Measurements from ENCODE around the gene ELK1. TPM values are rescaled to one million over a fixed set of nuclear protein-coding genes. Genes with fewer than 3 reads are reported as not detected.
A peak's percentile ranks its signal among the peaks of the same experiment; 100 is the strongest.

Gene ELK1, protein sequence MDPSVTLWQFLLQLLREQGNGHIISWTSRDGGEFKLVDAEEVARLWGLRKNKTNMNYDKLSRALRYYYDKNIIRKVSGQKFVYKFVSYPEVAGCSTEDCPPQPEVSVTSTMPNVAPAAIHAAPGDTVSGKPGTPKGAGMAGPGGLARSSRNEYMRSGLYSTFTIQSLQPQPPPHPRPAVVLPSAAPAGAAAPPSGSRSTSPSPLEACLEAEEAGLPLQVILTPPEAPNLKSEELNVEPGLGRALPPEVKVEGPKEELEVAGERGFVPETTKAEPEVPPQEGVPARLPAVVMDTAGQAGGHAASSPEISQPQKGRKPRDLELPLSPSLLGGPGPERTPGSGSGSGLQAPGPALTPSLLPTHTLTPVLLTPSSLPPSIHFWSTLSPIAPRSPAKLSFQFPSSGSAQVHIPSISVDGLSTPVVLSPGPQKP
- 26.5 and 31.8 TPM in 2 replicates for total RNA-seq

DNA sequence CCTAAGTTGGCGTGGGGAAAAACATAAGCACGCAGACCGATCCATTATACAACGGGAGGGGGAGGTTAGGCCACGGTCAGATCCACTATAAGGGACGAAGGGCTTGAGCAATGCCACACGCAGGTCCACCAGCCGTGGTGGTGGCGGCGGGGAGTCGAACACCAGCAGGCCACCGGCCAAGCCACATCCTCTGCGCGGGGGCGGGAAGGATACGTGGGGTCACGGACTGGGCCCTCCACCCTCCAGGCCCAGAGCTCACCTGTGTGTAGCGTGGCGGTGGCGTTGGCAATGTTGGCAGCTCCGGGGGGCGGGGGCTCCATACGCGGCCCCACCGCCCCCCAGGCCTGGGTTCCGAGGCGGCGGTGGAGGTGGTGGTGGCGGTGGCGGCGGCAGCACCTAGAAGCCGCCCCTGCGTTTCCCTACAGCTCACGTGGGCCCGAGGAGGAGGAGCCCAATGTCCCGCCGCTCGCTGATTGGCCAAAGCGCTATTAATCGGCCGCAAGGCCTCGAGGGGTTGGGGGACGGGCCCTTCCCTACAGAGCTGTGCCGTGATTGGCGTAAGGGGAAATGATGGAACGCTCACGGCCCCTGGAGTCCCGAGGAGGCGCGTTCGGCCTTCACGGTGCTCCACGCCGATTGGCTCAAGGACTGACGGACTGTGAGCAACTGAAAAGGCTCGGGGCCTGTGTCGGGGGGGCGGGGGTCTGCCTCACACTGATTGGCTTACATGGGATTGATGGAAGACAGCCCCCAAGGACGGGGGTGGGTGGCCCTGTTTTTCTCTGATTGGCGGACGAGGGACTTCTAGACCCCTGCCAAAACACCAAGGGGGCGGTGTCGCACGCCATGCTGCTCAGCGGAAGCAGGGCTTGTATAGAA, at the start of gene ELK1:
Gene ELK1 (minus strand): TSS at position 400 of the 879 bp plus-strand sequence. CDS start 9,122 bp downstream, outside the sequence.
- H3K36me3 Mint-ChIP-seq (ENCODE audit: low read depth), result peaks cover 46% of the 10 kb centered on the region
- H3K27ac Mint-ChIP-seq, result peak within 1 kb of the TSS; percentile 87
- H3K9me3 Mint-ChIP-seq, result no peaks in the 10 kb centered on the region

DNA sequence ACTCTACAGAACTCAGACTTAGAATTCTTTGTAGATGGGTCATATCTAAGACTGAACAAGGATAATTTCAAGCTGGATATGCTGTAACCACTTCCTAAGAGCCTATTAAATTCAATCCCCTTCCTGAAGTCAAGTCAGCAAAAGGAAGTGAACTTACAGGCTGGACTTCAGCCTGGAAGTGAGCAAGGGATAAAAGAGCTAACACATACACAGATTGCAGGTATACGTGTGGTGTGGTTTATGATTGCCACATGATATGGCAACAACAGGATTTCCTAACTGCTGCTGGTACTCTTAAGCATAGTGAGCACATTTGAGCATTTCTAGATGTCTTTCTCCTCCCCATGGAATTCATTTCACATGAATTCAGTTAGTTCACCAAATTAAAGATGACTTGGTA, 46.8 kb upstream of the ELK1 start:
- Mint-ChIP-seq H3K27me3 (peaks cover 6% of the 10 kb centered on the region), H3K27ac (no peak overlapping the region), H3K9me3 (no peaks in the 10 kb centered on the region), H3K4me1 (no peaks in the 10 kb centered on the region), H3K4me3 (no peak overlapping the region), H3K36me3 (ENCODE audit: low read depth) (no peaks in the 10 kb centered on the region)
- ChIA-PET POLR2A (no interaction called here), CTCF (no interaction called here)
- intact Hi-C loops (cut with micrococcal nuclease), result no loop called here
- no peak for ATAC-seq (ENCODE audit: low read depth)
- DNase-seq, result no peak
- TF ChIP-seq, protein P1, sequence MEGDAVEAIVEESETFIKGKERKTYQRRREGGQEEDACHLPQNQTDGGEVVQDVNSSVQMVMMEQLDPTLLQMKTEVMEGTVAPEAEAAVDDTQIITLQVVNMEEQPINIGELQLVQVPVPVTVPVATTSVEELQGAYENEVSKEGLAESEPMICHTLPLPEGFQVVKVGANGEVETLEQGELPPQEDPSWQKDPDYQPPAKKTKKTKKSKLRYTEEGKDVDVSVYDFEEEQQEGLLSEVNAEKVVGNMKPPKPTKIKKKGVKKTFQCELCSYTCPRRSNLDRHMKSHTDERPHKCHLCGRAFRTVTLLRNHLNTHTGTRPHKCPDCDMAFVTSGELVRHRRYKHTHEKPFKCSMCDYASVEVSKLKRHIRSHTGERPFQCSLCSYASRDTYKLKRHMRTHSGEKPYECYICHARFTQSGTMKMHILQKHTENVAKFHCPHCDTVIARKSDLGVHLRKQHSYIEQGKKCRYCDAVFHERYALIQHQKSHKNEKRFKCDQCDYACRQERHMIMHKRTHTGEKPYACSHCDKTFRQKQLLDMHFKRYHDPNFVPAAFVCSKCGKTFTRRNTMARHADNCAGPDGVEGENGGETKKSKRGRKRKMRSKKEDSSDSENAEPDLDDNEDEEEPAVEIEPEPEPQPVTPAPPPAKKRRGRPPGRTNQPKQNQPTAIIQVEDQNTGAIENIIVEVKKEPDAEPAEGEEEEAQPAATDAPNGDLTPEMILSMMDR (IDR thresholded peaks at IDR 0.05), result no peak

More for the DNA sequence above, at the start of gene ELK1:
- DNase-seq (peak; percentile 76), ATAC-seq (ENCODE audit: low read depth) (peak; percentile 92)
- no peaks in the 10 kb centered on the region for H3K27me3 Mint-ChIP-seq
- peaks cover 29% of the 10 kb centered on the region for H3K4me1 Mint-ChIP-seq
- H3K4me3 Mint-ChIP-seq, result peak within 1 kb of the TSS; percentile 88
- ChIA-PET CTCF (no interaction called here), POLR2A (interaction anchor here (0.6 to 1.7 kb wide), 10 partner anchors 8 to 924 kb away, joined by 3 to 10 read pairs (median 4); partner anchors contain the start of genes RBM10 and RBM3)
- TF ChIP-seq, protein P1 (IDR thresholded peaks at IDR 0.05), result no peak
- intact Hi-C loops (cut with micrococcal nuclease), result loop anchor here (1.0 to 10.0 kb wide), 13 partner anchors 8 to 1544 kb away; partner anchors contain the start of genes ARAF, CDK16, FTSJ1 and NDUFB11

DNA sequence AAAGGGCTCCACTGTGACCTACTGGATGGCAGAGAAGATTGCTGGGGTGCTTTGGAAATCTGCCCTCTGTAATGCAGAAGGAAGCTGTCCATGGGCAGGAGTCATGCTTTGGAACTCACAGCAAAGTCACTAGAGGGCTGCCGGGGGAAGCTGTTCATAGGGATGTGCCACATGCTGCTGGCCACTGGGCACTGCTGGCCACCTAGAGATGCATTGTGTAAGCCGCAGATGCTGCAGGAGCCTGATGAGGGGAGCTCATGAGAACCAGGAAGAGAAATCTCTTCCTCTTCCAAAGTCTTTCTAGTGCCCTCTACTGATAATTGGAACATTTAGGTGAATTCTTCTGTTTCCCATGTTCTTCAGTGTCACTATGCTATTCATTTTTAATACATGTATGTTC, 39.8 kb upstream of the ELK1 start:
- no peak overlapping the region for H3K4me3 Mint-ChIP-seq
- intact Hi-C loops (cut with micrococcal nuclease), result no loop called here
- peaks cover 7% of the 10 kb centered on the region for H3K27me3 Mint-ChIP-seq
- H3K9me3 Mint-ChIP-seq, result no peaks in the 10 kb centered on the region
- ChIA-PET CTCF (no interaction called here), POLR2A (no interaction called here)
- DNase-seq (no peak), ATAC-seq (ENCODE audit: low read depth) (no peak)
- H3K4me1 Mint-ChIP-seq, result no peaks in the 10 kb centered on the region
- no peak overlapping the region for H3K27ac Mint-ChIP-seq
- H3K36me3 Mint-ChIP-seq (ENCODE audit: low read depth), result no peaks in the 10 kb centered on the region
- TF ChIP-seq, protein P1 (IDR thresholded peaks at IDR 0.05), result no peak

DNA sequence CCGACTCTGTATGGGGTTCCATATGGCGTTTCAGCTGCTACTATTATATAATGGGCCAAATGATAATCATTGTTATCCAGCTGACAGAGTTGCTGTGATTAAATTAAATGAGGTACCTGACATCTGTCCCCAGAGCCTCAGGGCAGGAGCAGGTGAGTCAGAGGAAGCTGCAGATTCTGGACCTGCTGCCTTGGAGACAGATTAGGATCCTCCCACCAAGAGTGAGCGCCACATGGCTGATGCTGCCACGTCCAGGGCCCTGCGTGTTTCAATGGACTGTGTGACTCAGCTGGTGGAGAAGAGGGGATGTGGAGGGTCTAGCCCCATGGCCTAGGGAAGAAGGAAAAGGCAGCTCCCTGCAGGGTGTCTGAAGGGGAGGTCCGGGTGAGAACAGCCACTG, 36.9 kb upstream of the ELK1 start:
- Mint-ChIP-seq H3K4me1 (no peaks in the 10 kb centered on the region), H3K27ac (no peak overlapping the region), H3K4me3 (no peak overlapping the region), H3K27me3 (peaks cover 7% of the 10 kb centered on the region), H3K9me3 (no peaks in the 10 kb centered on the region), H3K36me3 (ENCODE audit: low read depth) (no peaks in the 10 kb centered on the region)
- DNase-seq (no peak), ATAC-seq (ENCODE audit: low read depth) (no peak)
- TF ChIP-seq, protein P1 (IDR thresholded peaks at IDR 0.05), result no peak
- POLR2A ChIA-PET, result no interaction called here
- intact Hi-C loops (cut with micrococcal nuclease), result no loop called here
- CTCF ChIA-PET, result no interaction called here

DNA sequence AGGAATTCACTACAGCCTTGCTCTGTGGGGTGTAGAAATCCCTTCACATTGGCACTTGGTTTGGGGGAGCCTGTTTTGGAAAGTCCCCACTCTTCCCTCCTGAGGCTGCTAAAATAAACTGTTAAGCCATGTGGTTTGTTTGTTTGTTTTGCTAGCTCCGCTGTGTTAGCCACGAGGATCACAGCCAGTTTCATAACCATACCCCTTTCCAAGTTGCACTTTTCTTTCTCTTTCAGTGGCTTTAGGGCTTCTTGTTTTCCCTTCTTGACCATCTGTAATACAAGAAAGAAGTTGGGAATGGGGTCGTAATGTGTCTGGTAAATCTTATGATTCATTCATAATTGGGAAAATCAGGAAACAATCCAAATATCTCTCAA, 33.5 kb upstream of the ELK1 start:
- intact Hi-C loops (cut with micrococcal nuclease), result no loop called here
- ATAC-seq (ENCODE audit: low read depth) (no peak), DNase-seq (no peak)
- Mint-ChIP-seq H3K9me3 (no peaks in the 10 kb centered on the region), H3K36me3 (ENCODE audit: low read depth) (no peaks in the 10 kb centered on the region), H3K4me3 (no peak overlapping the region), H3K27me3 (peaks cover 10% of the 10 kb centered on the region), H3K27ac (no peak overlapping the region), H3K4me1 (no peaks in the 10 kb centered on the region)
- TF ChIP-seq, protein P1 (IDR thresholded peaks at IDR 0.05), result no peak
- CTCF ChIA-PET, result interaction anchor here (0.6 kb wide), 1 partner anchor 32 kb away, joined by 3 read pairs; no protein-coding TSS in a partner anchor
- POLR2A ChIA-PET, result no interaction called here
